HG03342 (cell line): ENCODE measurements around the gene HSPB9.

ENCODE experiments used
- ATAC-seq: cut with Tn5 transposase; IDR thresholded peaks from one replicate; pipeline ENCODE4 v1.9.1; 2021; ENCODE audit warnings: mild to moderate bottlenecking, moderate library complexity; ENCODE audit not compliant: unreplicated experiment

The HSPB9 gene

GRCh38 chr17:42122371-42123303 is at the start of gene HSPB9:
Gene HSPB9 (plus strand): TSS chr17:42122804. CDS start chr17:42122851, 47 bp downstream.
- no peak for ATAC-seq

DNA sequence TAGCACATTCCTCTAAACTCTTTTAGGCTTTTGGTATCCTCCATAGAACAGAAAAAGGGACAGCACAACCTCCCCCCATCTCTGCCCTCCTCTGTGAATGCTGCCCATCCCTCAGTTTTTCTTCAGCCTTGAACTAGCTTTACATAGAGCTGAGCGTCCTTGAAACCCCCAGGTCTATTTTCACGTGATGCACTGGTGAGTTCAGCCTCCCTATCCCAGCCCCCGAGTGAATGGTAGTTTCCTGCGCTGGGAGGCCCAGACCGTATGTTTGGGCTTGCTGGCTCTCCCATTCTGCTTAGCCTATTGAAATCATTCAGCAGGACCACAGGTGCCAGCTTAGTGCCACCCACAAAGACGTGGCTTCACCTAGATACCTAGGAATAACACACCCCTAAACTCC is 46.8 kb upstream of the HSPB9 start:
- ATAC-seq, result no peak

DNA sequence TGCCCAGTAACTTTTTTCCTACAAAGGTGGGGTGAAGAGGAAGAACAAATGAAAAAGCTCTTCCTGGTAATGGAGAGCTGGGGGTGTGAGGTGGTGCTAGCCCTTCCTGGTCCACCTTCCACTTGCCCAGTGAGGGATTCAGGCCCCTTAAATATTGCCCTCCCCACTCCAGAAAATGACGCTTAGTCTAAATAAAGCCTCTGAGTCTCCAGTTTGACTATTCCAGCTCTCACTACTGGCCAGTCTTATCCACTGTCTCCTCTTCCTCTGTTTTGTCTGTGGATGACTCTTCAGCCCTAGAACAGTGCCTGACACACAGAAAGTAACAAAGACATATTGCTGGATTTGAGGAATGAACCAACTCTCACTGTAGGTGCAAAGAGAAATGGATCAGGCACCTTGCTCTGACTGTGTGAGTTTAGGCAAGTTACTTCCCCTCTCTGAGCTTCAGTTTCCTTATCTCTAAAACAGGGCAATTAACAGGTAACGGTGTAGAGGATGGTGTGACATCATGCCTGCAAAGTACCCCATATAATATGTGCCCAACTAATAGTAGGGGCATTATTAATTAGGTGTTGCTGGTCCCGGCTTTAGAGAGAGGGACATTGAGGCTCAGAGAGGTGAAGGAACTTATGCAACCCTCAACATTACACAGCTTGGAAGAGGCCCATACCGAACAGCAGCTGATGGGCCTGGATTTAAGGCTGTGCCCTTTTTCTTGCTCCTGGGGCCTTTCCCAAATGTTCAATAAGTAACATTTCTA is 45.6 kb upstream of the HSPB9 start:
- no peak for ATAC-seq

GRCh38 chr17:42077755-42078154 is 44.8 kb upstream of the HSPB9 start:
- ATAC-seq, result no peak

GRCh38 chr17:42078396-42079043 is 44.1 kb upstream of the HSPB9 start:
- ATAC-seq, result no peak

DNA sequence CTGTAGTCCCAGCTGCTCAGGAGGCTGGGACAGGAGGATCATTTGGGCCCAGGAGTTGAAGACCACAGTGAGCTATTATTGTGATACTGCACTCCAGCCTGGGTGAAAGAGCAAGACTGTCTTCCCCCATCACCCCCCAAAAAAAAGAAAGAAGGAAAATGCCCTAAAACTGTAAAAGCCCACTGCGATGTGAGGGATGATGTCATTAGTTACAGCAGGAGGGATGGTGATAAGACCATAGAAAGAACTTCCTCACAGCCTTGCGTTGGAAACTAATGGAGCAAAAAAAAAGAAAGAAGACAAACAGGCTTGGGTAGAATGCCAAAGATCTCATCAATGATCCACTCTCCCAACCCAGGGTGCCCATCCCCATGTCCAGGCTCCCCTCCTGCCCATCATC is 43.1 kb upstream of the HSPB9 start:
- ATAC-seq, result no peak

GRCh38 chr17:42081516-42082129 is 41.0 kb upstream of the HSPB9 start:
- ATAC-seq, result no peak

GRCh38 chr17:42087042-42087701 is 35.4 kb upstream of the HSPB9 start:
- ATAC-seq, result no peak

- ATAC-seq, result no peak
Observed at GRCh38 chr17:42087736-42088705, 34.6 kb upstream of the HSPB9 start.

GRCh38 chr17:42088736-42089135 is 33.9 kb upstream of the HSPB9 start:
- no peak for ATAC-seq

GRCh38 chr17:42090964-42091790 is 31.4 kb upstream of the HSPB9 start:
- no peak for ATAC-seq

DNA sequence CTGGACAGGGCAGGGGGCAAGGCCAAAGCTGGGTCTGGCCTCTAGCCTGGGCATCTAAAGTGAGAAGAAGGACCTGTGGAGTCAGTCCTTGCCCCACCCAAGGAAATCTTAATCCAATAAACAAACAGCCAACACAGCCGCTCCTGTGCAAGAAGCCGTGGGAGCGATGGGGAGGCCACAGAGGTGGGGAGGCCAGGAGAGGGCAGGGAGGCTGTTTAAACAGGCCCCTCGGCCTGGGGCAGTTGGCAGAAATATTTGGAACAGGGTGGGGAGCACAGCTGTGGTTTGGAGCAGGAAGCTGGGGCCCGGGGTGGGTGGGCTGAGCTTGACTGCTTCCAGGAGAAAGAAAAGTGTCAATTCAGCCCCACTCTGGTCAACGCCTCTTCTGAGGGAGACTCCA is 29.7 kb upstream of the HSPB9 start:
- ATAC-seq, result no peak

DNA sequence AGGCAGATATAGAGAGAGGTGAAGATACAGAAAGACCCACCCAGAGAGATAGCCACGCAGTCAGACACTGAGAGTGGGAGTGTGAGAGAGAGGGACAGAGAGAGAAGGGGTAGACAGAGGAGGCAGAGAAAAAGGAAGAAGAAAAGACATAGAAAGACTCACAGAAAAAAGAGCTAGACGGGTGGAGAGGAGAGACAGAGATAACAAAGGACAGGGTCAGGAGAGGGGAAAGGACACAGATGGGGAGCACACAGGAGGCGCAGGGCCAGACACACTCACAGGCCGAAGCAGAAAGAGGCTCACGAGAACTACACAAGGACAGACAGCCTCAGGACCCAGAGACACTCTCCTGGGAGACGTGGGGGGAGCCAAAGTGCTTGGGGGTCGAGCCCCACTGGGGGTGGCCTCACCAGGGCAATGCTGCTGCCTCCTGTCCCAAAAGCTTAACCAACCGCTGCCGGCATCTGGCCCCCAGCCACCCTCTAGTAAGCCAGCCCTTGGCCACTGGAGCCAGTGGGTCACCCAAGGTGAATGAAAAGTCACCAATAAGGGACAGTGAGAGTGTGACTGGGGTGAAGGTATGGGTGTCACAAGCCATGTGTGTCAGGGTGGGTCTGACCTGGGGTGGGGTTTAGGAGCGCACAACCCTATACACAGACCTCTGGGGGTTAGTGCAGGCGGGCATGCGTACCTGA is 28.1 kb upstream of the HSPB9 start:
- ATAC-seq, result no peak

GRCh38 chr17:42096360-42097111 is 26.1 kb upstream of the HSPB9 start:
- ATAC-seq, result no peak

DNA sequence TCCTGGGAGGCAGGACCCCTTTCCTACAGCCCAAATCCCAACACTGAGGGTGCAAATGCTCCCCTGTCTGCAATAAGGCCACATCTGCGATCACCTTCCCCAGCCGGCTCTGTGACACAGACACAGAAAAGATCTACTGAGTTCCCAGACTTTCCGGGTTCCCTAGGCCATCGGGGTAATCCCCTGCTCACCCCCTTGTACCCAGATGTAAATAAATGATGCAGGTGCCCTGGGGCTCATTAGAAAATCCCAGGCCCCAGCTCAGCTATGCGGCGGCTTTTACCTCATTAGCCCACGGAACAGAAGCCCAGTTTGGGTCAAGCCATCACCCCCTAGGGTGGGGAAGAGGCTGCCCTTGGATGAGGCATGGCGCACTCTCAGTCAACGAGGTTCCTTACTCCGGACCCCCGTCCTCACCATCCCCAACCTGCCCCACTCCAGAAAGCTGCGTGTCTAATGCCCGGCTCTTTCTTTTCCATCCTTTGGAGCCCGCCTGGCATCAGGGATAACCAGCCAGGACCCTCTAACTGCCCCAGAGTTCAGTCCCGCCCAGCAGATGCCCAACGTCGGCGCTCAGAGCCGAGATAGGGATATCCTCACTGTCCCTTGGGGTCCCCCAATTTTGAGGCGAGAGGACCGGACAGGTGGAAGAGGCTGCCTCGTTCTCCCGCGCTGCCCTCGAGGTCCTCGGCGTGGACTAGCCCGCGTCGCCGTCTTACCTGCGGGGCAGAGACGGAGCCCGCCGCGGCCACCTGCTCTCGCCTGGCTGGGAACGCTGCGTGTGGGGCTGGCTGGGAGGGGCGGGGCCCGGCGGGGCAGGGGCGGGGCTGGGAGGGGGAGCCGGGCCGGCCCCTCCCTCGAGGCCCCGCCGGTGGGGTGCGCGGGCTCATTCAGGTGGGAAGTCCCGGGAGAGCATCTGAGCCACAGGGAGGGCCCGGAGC is 24.6 kb upstream of the HSPB9 start, which contains the start of gene ZNF385C:
Gene ZNF385C (minus strand): TSS at position 783 of the 941 bp plus-strand sequence. CDS start 35,417 bp downstream, outside the sequence.
- ATAC-seq, result no peak
